GM23248 (cell line): Measurements from ENCODE around the gene MOB3B. TPM values are rescaled to one million over a fixed set of nuclear protein-coding genes. Genes with fewer than 3 reads are reported as not detected.

Experiments used
- DNase-seq: peaks from one replicate; pipeline ENCODE4 v3.0.0-alpha.2; 2015
- H2AFZ ChIP-seq: fragments of 200-600 bp; sonication (generic); 2 replicates; pipeline ENCODE4 v1.6.1; 2016; ENCODE audit warnings: antibody characterized with exemption
- H3F3A ChIP-seq: fragments of 200-600 bp; sonication (generic); 2 replicates; pipeline ENCODE4 v1.6.1; 2016; ENCODE audit warnings: mild to moderate bottlenecking, antibody characterized with exemption, mixed run types; ENCODE audit not compliant: insufficient read depth
- H3K27ac ChIP-seq: fragments of 200-600 bp; sonication (generic); 2 replicates; pipeline ENCODE4 v1.5.1; 2016; ENCODE audit warnings: mild to moderate bottlenecking
- H3K27me3 ChIP-seq: fragments of 200-600 bp; sonication (generic); replicated peaks from 2 replicates; pipeline ENCODE4 v1.6.1; 2016; ENCODE audit warnings: mild to moderate bottlenecking; ENCODE audit not compliant: insufficient read depth
- H3K36me3 ChIP-seq: fragments of 200-600 bp; sonication (generic); 2 replicates; pipeline ENCODE4 v1.6.1; 2016; ENCODE audit warnings: low read depth, mild to moderate bottlenecking
- H3K4me1 ChIP-seq: fragments of 200-600 bp; sonication (generic); 2 replicates; pipeline ENCODE4 v1.6.1; 2016; ENCODE audit warnings: mild to moderate bottlenecking; ENCODE audit not compliant: insufficient read depth
- H3K4me2 ChIP-seq: fragments of 200-600 bp; sonication (generic); one replicate; pipeline ENCODE4 v1.6.1; 2016; ENCODE audit warnings: mild to moderate bottlenecking; ENCODE audit not compliant: unreplicated experiment
- H3K4me3 ChIP-seq: fragments of 200-600 bp; sonication (generic); 2 replicates; pipeline ENCODE4 v1.5.1; 2016; ENCODE audit warnings: mild to moderate bottlenecking
- H3K79me2 ChIP-seq: fragments of 200-600 bp; sonication (generic); 2 replicates; pipeline ENCODE4 v1.6.1; 2016; ENCODE audit warnings: mild to moderate bottlenecking; ENCODE audit not compliant: insufficient read depth
- H3K9ac ChIP-seq: fragments of 200-600 bp; sonication (generic); 2 replicates; pipeline ENCODE4 v1.6.1; 2016; ENCODE audit warnings: mild to moderate bottlenecking
- H3K9me2 ChIP-seq: fragments of 200-600 bp; sonication (generic); 2 replicates; pipeline ENCODE4 v1.6.1; 2016; ENCODE audit warnings: mixed run types, mild to moderate bottlenecking, moderate library complexity; ENCODE audit not compliant: insufficient read depth
- H3K9me3 ChIP-seq: fragments of 200-600 bp; sonication (generic); one replicate; pipeline ENCODE4 v1.6.1; 2017; ENCODE audit warnings: low read depth
- H4K20me1 ChIP-seq: fragments of 200-600 bp; sonication (generic); 2 replicates; pipeline ENCODE4 v1.6.0; 2016; ENCODE audit not compliant: insufficient read depth
- EZH2 ChIP-seq: fragments of 200-600 bp; sonication (generic); IDR thresholded peaks from 2 replicates; pipeline ENCODE4 v1.6.1; 2018; ENCODE audit warnings: antibody characterized with exemption, mild to moderate bottlenecking; ENCODE audit not compliant: insufficient read depth, poor library complexity, severe bottlenecking
- EZH2phosphoT487 ChIP-seq: fragments of 200-600 bp; sonication (generic); IDR thresholded peaks from 2 replicates; pipeline ENCODE4 v1.6.1; 2018; ENCODE audit warnings: antibody characterized with exemption, moderate library complexity, mild to moderate bottlenecking, low read depth; ENCODE audit not compliant: insufficient read depth
- WGBS, 2 experiments: methylation state at CpG; one replicate each; pipeline ENCODE4 v1.1.6; 2015 to 2017; ENCODE audit warnings: low lambda C conversion rate in 2 of 2, low coverage in 1 of 2; ENCODE audit errors: missing lambda C conversion rate in 2 of 2; 5-methylcytosine and 5-hydroxymethylcytosine counted together
- in situ Hi-C: fragments of 300-500 bp; cut with MboI; formaldehyde crosslinking; loops from 2 replicates; pipeline ENCODE4 v1.15.0; 2020
- polyA plus RNA-seq: library from polyadenylated mRNA; unstranded; fragments of >200 nt; fragmentation: Nextera tagmentation; extraction: Ambion mirVana; gene quantifications from 2 replicates; pipeline ENCODE4 v1.2.1, GENCODE V29; 2016
- total RNA-seq: library from RNA; depleted of rRNA; stranded (reverse); fragments of >200 nt; shearing (Covaris generic); gene quantifications from 2 replicates; pipeline ENCODE4 v1.2.3, GENCODE V29; 2014

MOB3B gene
- total and polyA plus RNA-seq, 2 experiments from 2014 or later = 0.06 TPM; not detected in 1

DNA sequence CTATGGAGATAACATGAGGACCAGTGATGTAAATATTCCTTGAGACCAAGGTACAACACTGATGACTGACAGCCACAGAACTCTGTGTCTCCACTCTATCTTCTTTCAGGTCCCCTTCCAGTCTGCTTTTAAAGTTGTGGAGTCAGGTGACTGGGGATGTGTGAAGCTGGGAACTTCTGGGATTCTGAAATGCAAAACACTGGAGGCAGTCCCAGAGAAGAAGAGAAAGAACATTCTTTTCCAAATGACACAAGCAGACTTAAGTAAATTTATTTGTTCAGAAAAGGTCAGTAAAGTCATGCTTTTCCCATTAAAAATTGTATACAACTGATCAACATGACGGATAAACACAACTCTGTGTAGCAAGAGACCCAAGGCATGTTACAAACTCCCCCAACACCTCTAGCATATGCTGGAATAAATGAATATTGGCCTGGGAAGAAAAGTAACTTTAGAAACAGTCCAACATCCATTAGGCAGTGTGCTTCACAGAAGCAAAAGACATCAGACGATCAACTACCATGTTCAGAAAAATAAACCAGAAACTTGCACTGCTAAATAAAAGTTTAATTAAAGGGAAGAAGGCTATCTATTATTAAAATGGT, 98.0 kb downstream of the MOB3B start:
- H3K9ac ChIP-seq = no peak overlapping the region
- no peak overlapping the region for H3K4me2 ChIP-seq
- DNase-seq = no peak
- in situ Hi-C loops = no loop called here
- H2AFZ ChIP-seq = no peak overlapping the region
- no peaks in the 10 kb centered on the region for H3K9me3 ChIP-seq
- no peaks in the 10 kb centered on the region for H3F3A ChIP-seq
- H3K4me3 ChIP-seq = no peak overlapping the region
- H3K4me1 ChIP-seq = 0 out of 2 replicates have a peak, but pooled peaks cover 5% of the 10 kb centered on the region
- no peaks in the 10 kb centered on the region for H3K9me2 ChIP-seq
- no peaks in the 10 kb centered on the region for H3K36me3 ChIP-seq
- H3K27ac ChIP-seq = no peak overlapping the region
- H3K27me3 ChIP-seq = 0 out of 2 replicates have a peak, but pooled peaks cover 6% of the 10 kb centered on the region
- TF ChIP-seq EZH2 = no peak
- no peak for TF ChIP-seq EZH2phosphoT487
- no peaks in the 10 kb centered on the region for H3K79me2 ChIP-seq
- WGBS, 2 experiments = 2 to 17% methylated on average over 2 of the region's 2 CpGs
- no peaks in the 10 kb centered on the region for H4K20me1 ChIP-seq

DNA sequence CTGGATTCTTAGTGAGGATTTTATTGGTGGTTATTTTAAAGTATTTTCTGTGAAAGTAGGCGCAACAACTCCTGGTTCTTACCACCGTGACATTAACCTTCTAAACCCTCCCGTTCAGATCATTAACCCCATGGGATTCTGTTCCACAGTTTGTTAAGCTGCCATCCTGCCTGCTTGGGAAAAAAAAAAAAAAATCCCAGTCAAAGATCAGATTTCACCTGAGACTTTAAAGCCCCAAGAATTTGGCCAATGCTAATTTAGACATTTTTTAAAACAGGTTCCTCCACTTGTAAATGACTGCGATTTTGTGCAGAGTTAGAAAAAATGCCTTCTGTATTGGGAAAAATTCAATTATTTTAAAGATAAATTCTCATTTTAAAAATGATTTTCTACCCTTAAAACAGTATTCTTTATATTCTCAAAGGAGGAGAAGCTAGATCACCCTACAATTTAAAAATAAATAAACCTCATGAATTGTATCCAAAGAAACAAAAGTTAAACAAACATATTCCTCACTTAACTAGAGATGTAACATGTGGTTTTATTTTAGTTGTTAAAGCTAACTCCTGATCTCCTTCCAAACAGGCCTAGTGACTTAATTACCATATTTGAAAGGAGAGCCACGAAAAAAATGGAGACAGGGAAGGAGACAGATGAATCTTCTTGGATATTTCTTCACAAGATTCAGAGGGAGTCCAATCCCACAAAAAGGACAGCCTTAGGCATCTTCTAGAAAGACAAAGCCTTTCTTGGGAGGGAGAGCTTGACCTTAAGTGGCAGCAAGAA, 98.7 kb downstream of the MOB3B start:
- 0 out of 2 replicates have a peak, but pooled peaks cover 6% of the 10 kb centered on the region for H3K27me3 ChIP-seq
- no peaks in the 10 kb centered on the region for H3K79me2 ChIP-seq
- H4K20me1 ChIP-seq = no peaks in the 10 kb centered on the region
- H3F3A ChIP-seq = no peaks in the 10 kb centered on the region
- WGBS, 2 experiments = 63 to 68% methylated on average over 5 of the region's 5 CpGs
- H2AFZ ChIP-seq = no peak overlapping the region
- DNase-seq = no peak
- TF ChIP-seq EZH2 (no peak), EZH2phosphoT487 (no peak)
- H3K9me2 ChIP-seq = no peaks in the 10 kb centered on the region
- H3K9ac ChIP-seq = no peak overlapping the region
- in situ Hi-C loops = no loop called here
- no peak overlapping the region for H3K4me3 ChIP-seq
- H3K27ac ChIP-seq = no peak overlapping the region
- 0 out of 2 replicates have a peak, but pooled peaks cover 5% of the 10 kb centered on the region for H3K4me1 ChIP-seq
- no peaks in the 10 kb centered on the region for H3K9me3 ChIP-seq
- no peaks in the 10 kb centered on the region for H3K36me3 ChIP-seq
- no peak overlapping the region for H3K4me2 ChIP-seq

DNA sequence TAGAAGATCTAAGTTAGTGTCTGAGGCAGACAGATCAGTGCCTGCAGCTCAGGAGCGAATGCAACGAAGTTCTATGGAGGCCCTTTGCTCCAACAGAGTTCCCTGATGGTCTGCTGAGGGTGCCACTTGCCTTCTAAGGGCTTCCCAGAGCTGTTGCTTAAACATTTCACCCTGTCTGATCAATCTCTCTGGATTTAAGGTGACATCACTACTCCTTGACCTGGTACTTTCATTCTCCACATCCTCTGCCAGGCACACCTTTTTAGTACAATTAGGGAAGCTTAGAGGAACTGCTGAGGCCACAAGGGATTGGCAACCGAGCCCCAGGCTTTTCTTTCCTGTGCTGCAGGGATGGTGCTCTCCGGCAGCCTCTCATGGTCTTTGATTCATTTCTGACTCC, 99.7 kb downstream of the MOB3B start:
- Histone ChIP-seq H2AFZ (no peak overlapping the region), H3K79me2 (no peaks in the 10 kb centered on the region), H3K27ac (no peak overlapping the region), H3F3A (no peaks in the 10 kb centered on the region), H3K4me2 (no peak overlapping the region), H3K9ac (no peak overlapping the region), H3K9me3 (no peaks in the 10 kb centered on the region), H3K36me3 (no peaks in the 10 kb centered on the region), H3K9me2 (no peaks in the 10 kb centered on the region), H3K4me1 (0 out of 2 replicates have a peak, but pooled peaks cover 5% of the 10 kb centered on the region), H4K20me1 (no peaks in the 10 kb centered on the region), H3K27me3 (0 out of 2 replicates have a peak, but pooled peaks cover 6% of the 10 kb centered on the region), H3K4me3 (no peak overlapping the region)
- in situ Hi-C loops = no loop called here
- TF ChIP-seq EZH2phosphoT487 (no peak), EZH2 (no peak)
- WGBS, 2 experiments = 62 to 64% methylated on average over 4 of the region's 4 CpGs
- no peak for DNase-seq

DNA sequence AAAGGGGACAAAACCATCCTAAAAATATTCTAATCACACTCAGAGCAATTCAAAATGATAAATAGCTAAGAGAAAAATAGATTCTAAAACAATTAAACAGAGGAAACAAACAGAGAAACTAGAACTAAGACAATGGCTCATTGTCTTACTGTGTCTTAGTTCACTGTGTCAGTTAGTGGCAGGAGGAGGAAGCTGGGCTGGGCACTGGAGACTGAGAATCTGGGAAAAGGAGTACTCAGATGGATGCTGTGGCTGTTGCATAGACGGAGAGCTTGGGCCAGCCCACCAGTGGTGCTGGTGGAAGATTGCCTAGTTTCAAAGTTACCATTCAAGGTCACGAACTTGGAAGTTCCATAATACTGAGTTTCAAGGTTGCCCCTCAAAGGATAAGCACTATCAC, 100.2 kb downstream of the MOB3B start:
- in situ Hi-C loops = no loop called here
- Histone ChIP-seq H3K9ac (no peak overlapping the region), H3K79me2 (no peaks in the 10 kb centered on the region), H2AFZ (no peak overlapping the region), H3K36me3 (no peaks in the 10 kb centered on the region), H4K20me1 (no peaks in the 10 kb centered on the region), H3K27me3 (0 out of 2 replicates have a peak, but pooled peaks cover 6% of the 10 kb centered on the region), H3K4me3 (no peak overlapping the region), H3K4me1 (0 out of 2 replicates have a peak, but pooled peaks cover 5% of the 10 kb centered on the region), H3K4me2 (no peak overlapping the region), H3K27ac (no peak overlapping the region), H3F3A (no peaks in the 10 kb centered on the region), H3K9me3 (no peaks in the 10 kb centered on the region), H3K9me2 (no peaks in the 10 kb centered on the region)
- 29 to 43% methylated on average over 2 of the region's 2 CpGs for WGBS, 2 experiments
- TF ChIP-seq EZH2phosphoT487 (no peak), EZH2 (no peak)
- DNase-seq = no peak
